Adrenal gland (tissue), 19 donors: ENCODE results near the gene DLEU7. TPM values are rescaled to one million over a fixed set of nuclear protein-coding genes. Genes with fewer than 3 reads are reported as not detected.

Experiments
- DNase-seq, 7 donors: peaks; one replicate each; pipeline ENCODE4 v3.0.0-alpha.2; 2019 to 2020
- H3K27ac ChIP-seq, 5 donors: fragments of 200-600 bp; sonication (generic) in 4 of 5; 1 replicate in 3 of 5; 2 replicates in 2 of 5; pipeline versions ENCODE4 v1.5.1 to v1.8.0; 2016 to 2020; ENCODE audit warnings: mild to moderate bottlenecking in 1 of 5
- H3K27me3 ChIP-seq: fragments of 200-600 bp; 2 replicates; pipeline ENCODE4 v1.8.0; 2021
- H3K36me3 ChIP-seq, 2 donors: fragments of 200-600 bp; replicated peaks in 1 of 2; 1 replicate in 1 of 2; 2 replicates in 1 of 2; pipeline versions ENCODE4 v1.5.1 to v1.8.0; 2018 to 2022
- H3K4me1 ChIP-seq, 2 donors: fragments of 200-600 bp; replicated peaks in 1 of 2; 1 replicate in 1 of 2; 2 replicates in 1 of 2; pipeline versions ENCODE4 v1.5.1 to v1.8.0; 2018 to 2021
- H3K4me3 ChIP-seq, 4 donors: fragments of 200-600 bp; sonication (generic) in 3 of 4; one replicate each; pipeline ENCODE4 v1.5.1; 2016 to 2018
- H3K9me3 ChIP-seq, 3 donors: fragments of 200-600 bp; sonication (generic) in 1 of 3; replicated peaks in 1 of 3; 1 replicate in 2 of 3; 2 replicates in 1 of 3; pipeline versions ENCODE4 v1.5.1 to v1.8.0; 2016 to 2021
- POLR2A ChIP-seq, 2 donors: fragments of 450-650 bp; IDR thresholded peaks; one replicate each; pipeline ENCODE4 v1.6.1; 2017; ENCODE audit warnings: antibody characterized with exemption in 2 of 2, mild to moderate bottlenecking in 2 of 2, moderate library complexity in 1 of 2
- WGBS, 4 donors: extraction: QIAGEN DNeasy Blood & Tissue Kit in 2 of 4; methylation state at CpG; one replicate each; pipeline versions ENCODE4 v1.1.5 to v1.1.7; 2013 to 2017; 5-methylcytosine and 5-hydroxymethylcytosine counted together
- intact Hi-C, 2 donors: fragments of 100-400 bp; cut with DNase I; formaldehyde crosslinking; loops; one replicate each; pipeline versions ENCODE4 v1.14.1 to v1.15.0; 2022 to 2023
- long read RNA-seq, 10 donors: library from polyadenylated mRNA in 3 of 10; unstranded in 2 of 10; stranded (forward) in 1 of 10; transcript quantifications; one replicate each; pipeline ENCODE4 v2.0.0 and lab custom pipeline, GENCODE V29; 2021 to 2026
- polyA plus RNA-seq, 3 donors: library from polyadenylated mRNA; stranded (reverse); fragments of 200-250 nt in 2 of 3; fragments of 350-450 nt in 1 of 3; fragmentation: Illumina TruSeq in 1 of 3; extraction: RNeasy Lipid Tissue Mini Kit (QIAGEN cat#74804) in 1 of 3; gene quantifications; one replicate each; pipeline ENCODE4 v1.2.3, GENCODE V29; 2013 to 2014
- total RNA-seq, 9 donors: library from RNA; depleted of rRNA in 4 of 9; stranded (reverse); fragments of >200 nt in 4 of 9; fragments of 120-200 nt in 1 of 9; fragmentation: NEBNext Ultra II Directional in 1 of 9; extraction: Animal tissue kit (Norgen Biotek cat#: 25700) in 1 of 9; gene quantifications; one replicate each; pipeline versions ENCODE4 v1.1.0 to v1.2.4, GENCODE V29; 2013 to 2023
- TF ChIP-seq, protein P1 (sequence below), 6 experiments: fragments of 450-650 bp in 4 of 6; fragments of 200-600 bp in 2 of 6; sonication (generic) in 1 of 6; IDR thresholded peaks; 1 replicate in 5 of 6; 2 replicates in 1 of 6; pipeline versions ENCODE4 v1.5.1 to v1.8.0; 2016 to 2021; ENCODE audit warnings: antibody characterized with exemption in 6 of 6, mild to moderate bottlenecking in 2 of 6, moderate library complexity in 1 of 6
- donor health status: healthy with polysubstance abuse.
- donor health status: Bipolar disorder and iron deficiency.
- donor health status: DM: yes; HTN: yes; CAD: no.
- donor health status: DM: no; HTN: no; CAD: no.
- donor health status: DM: no; HTN: no; CAD: no.
- donor health status: DM: yes; HTN: yes; CAD: no.

The DLEU7 gene
- total RNA-seq, result 1 to 10 TPM in 4 of 9 donors, under 1 TPM in 5; 0.36 to 2.2 (median 0.84) TPM
- under 1 TPM; 0.24 to 0.35 (median 0.27) TPM for polyA plus RNA-seq
- long read RNA-seq, donor 1, result 0 reads
- long read RNA-seq, donor 2, result 0 reads
- long read RNA-seq, donor 3, result 0 reads
- long read RNA-seq, donor 4, result 0 reads
- long read RNA-seq, donor 5, partial matches to known transcripts, result 0 of 2 reads
- long read RNA-seq, donor 5, other reads (novel, unspliced or antisense), result 1 of 2 reads
- long read RNA-seq, donor 6, partial matches to known transcripts, result 0 of 1 reads
- long read RNA-seq, donor 6, other reads (novel, unspliced or antisense), result 1 of 1 reads
- long read RNA-seq, donor 7, result 0 reads
- long read RNA-seq, donor 8, result 0 reads
- long read RNA-seq, donor 9, result 0 reads
- long read RNA-seq, donor 10, result 0 reads

DNA sequence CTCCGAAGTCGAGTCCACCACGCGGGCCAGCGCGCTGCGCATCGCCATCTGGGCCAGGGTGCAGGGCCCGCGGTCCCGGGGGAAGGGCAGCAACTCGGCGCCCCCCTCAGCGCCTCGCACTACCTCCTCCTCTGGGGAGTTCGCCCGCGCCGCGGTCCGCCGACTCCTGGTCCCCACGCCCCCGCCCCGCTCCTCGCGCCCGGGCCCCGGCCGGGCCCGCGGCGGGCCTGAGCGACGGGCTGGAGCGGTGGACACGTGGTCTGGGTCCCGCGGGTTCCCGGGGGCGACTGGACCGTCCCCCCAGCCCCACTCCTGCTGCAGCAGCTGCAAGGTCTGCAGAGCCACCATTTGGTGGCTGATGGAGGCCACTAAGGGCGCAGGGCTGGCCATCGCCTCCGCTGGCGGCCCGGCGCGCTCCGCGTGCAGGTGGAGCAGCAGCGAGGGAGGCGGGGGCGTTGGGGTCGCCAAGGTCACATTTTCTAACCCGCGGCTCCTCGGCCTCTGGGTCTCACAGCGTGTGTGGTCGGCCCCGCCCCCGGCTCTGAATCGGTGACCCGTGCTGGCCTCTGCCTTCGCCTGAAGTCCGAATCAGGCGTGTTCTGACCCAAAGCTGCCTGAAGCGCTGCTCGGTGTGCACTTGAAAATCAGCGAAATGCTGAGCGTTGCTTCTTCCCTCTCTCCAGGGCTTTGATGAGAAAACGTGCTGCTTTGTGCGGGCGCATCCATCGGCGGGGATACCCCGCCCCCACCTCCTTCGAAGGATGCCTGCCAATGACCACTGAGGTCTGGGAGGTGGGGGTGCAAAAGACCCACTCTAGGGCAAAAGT lies at the start of gene DLEU7:
DLEU7 (minus strand) TSS at position 436 of the 827 bp plus-strand sequence; CDS start at position 390, 46 bp downstream.
- H3K9me3 ChIP-seq, result no peaks in the 10 kb centered on the region
- peak within 1 kb of the TSS in 1 of 4 donors; percentile 47 for H3K4me3 ChIP-seq
- peak within 1 kb of the TSS in 1 of 5 donors; percentile 22 for H3K27ac ChIP-seq
- H3K4me1 ChIP-seq, result peaks cover 0 to 9% of the 10 kb centered on the region in 2 donors
- H3K36me3 ChIP-seq, result no peaks in the 10 kb centered on the region
- 15 to 63% (median 23%) methylated on average over 11 to 78 of the region's 78 CpGs for WGBS, 4 donors
- intact Hi-C loops, result no loop called here
- peaks cover 13% of the 10 kb centered on the region for H3K27me3 ChIP-seq
- DNase-seq, result no peak
- no peak for TF ChIP-seq POLR2A (IDR thresholded peaks at IDR 0.05)
- TF ChIP-seq, protein P1, sequence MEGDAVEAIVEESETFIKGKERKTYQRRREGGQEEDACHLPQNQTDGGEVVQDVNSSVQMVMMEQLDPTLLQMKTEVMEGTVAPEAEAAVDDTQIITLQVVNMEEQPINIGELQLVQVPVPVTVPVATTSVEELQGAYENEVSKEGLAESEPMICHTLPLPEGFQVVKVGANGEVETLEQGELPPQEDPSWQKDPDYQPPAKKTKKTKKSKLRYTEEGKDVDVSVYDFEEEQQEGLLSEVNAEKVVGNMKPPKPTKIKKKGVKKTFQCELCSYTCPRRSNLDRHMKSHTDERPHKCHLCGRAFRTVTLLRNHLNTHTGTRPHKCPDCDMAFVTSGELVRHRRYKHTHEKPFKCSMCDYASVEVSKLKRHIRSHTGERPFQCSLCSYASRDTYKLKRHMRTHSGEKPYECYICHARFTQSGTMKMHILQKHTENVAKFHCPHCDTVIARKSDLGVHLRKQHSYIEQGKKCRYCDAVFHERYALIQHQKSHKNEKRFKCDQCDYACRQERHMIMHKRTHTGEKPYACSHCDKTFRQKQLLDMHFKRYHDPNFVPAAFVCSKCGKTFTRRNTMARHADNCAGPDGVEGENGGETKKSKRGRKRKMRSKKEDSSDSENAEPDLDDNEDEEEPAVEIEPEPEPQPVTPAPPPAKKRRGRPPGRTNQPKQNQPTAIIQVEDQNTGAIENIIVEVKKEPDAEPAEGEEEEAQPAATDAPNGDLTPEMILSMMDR (IDR thresholded peaks at IDR 0.05), result no peak

DNA sequence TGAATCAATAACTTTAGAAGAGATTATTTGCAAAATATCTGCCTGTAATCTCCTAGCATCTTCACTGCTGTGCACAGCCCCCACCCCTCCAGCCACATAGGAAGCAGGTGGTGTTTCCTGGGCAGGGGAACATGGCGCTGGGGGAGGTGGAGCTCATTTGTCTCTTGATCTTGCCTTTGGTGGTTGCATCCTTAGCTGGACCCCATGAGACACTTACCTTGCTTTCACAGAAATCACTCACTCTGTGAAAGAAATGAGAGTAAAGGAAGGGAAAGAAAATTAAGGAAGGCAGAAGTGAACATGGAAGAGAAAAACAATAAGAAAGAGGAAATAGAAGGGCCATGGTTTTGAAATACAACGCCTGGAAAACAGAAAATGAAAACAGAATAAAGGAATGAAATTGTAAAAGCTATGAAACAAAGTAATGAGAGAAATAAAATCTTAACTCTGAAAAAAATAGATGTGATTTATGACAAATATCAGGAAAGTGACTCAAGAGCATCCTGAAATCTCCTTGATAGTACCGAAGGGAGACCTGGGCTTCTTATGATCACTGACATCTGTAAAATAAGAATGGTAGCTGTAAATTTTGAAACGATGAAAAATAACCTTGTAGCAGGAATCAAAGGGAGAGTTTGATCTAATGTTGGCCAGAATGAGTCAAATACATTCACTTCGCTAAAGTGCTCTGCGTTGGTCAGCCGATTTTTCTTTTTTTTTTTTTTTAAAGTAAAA lies 48.9 kb upstream of the DLEU7 start:
- Histone ChIP-seq H3K27me3 (no peaks in the 10 kb centered on the region), H3K9me3 (no peaks in the 10 kb centered on the region), H3K4me3 (no peak overlapping the region), H3K36me3 (no peaks in the 10 kb centered on the region), H3K27ac (no peak overlapping the region), H3K4me1 (no peaks in the 10 kb centered on the region)
- intact Hi-C loops, result no loop called here
- WGBS, 4 donors, result 68 to 75% (median 70%) methylated on average over 7 of the region's 7 CpGs
- TF ChIP-seq, protein P1 (IDR thresholded peaks at IDR 0.05), result no peak
- no peak for TF ChIP-seq POLR2A (IDR thresholded peaks at IDR 0.05)
- no peak for DNase-seq

DNA sequence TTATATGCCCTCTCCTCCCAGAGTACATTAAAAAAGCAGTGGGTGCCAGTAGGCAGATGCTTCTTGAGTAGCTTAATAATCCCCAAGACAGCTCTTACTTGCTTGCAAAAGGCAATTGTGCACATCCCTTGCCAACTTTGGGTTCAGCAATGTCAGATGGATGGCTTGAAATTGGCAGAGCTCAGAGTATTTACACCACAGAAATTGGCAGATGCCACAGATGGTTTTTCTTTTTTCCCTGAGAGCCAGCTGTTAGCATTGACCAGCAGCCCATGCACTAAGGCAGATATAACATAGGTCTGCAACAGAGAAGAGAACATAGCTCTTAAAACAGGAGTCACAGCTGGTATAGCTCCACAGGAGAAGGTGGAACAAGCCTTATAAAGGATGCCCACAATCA lies 47.7 kb upstream of the DLEU7 start:
- DNase-seq, result no peak
- no peaks in the 10 kb centered on the region for H3K9me3 ChIP-seq
- H3K4me3 ChIP-seq, result no peak overlapping the region
- H3K27me3 ChIP-seq, result no peaks in the 10 kb centered on the region
- intact Hi-C loops, result no loop called here
- H3K4me1 ChIP-seq, result no peaks in the 10 kb centered on the region
- no peaks in the 10 kb centered on the region for H3K36me3 ChIP-seq
- TF ChIP-seq POLR2A (IDR thresholded peaks at IDR 0.05), result no peak
- TF ChIP-seq, protein P1 (IDR thresholded peaks at IDR 0.05), result no peak
- H3K27ac ChIP-seq, result no peak overlapping the region

DNA sequence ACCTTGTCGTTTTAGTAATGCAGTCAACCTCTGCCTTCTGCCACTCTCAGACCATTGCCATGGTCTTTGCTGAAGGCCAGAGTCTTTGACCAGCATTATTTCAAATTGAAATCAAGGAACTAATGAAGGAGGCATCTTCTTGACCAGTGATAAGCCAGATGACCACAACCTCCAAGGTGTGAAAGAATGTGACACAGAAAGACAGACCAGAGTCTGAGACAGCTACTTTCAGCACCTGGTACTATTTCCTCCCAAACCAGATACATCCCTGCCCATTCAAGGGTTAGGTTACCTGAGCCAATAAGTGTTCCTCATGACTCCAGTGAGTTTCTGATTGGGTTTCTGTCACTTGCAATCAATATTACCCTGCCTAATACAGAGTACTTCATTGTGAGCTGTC lies 45.8 kb upstream of the DLEU7 start:
- intact Hi-C loops, result no loop called here
- TF ChIP-seq POLR2A (IDR thresholded peaks at IDR 0.05), result no peak
- TF ChIP-seq, protein P1 (IDR thresholded peaks at IDR 0.05), result no peak
- Histone ChIP-seq H3K27me3 (no peaks in the 10 kb centered on the region), H3K27ac (no peak overlapping the region), H3K4me1 (no peaks in the 10 kb centered on the region), H3K9me3 (no peaks in the 10 kb centered on the region), H3K36me3 (no peaks in the 10 kb centered on the region), H3K4me3 (no peak overlapping the region)
- WGBS, 4 donors, result 38 to 77% (median 50%) methylated on average over 1 of the region's 1 CpG
- no peak for DNase-seq
